Vein endothelial cell (primary cell): ENCODE results near the gene CD59. TPM values are rescaled to one million over a fixed set of nuclear protein-coding genes. Genes with fewer than 3 reads are reported as not detected.

ENCODE experiments used
- total RNA-seq: library from RNA; depleted of rRNA; stranded (reverse); fragments of >200 nt; gene quantifications from 2 replicates; pipeline ENCODE4 v1.2.3, GENCODE V29; 2012

The CD59 gene, protein sequence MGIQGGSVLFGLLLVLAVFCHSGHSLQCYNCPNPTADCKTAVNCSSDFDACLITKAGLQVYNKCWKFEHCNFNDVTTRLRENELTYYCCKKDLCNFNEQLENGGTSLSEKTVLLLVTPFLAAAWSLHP
- 897 and 1,208 TPM in 2 replicates for total RNA-seq

DNA sequence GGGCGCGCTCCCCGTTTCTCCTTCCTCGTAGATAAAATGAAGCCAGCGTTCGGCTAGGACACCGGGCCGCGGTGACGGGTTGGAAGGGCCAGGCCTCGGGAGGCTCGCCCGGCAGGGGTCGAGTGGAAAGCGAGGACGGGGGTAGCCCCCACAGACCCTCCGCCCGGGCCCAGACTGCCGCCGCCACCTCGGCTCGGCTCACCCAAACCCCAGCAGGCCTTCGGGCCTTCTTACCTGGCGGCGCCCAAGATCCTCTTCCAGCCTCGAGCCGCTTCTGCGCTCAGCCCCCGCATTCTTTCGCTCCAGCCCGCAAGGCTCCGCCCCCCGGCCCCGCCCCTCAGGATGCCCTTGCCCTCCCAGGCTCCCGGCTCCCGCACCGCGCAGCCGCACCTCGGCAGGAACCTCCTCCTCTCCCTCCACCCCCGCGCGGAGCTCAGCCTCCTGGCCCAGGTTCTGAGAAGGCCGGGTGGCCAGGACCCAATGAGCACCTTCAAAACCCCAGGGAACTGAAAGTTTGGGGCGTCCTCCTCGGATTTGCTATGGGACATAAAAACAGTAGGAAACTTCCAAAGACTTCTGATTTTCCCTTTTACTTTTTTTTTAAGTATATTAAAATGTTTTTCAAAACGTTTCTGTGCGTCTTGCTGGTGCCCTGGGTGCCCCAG, at the start of gene CD59:
Gene CD59 (minus strand): TSS at position 276 of the 665 bp plus-strand sequence. CDS start 13,978 bp downstream, outside the sequence.

DNA sequence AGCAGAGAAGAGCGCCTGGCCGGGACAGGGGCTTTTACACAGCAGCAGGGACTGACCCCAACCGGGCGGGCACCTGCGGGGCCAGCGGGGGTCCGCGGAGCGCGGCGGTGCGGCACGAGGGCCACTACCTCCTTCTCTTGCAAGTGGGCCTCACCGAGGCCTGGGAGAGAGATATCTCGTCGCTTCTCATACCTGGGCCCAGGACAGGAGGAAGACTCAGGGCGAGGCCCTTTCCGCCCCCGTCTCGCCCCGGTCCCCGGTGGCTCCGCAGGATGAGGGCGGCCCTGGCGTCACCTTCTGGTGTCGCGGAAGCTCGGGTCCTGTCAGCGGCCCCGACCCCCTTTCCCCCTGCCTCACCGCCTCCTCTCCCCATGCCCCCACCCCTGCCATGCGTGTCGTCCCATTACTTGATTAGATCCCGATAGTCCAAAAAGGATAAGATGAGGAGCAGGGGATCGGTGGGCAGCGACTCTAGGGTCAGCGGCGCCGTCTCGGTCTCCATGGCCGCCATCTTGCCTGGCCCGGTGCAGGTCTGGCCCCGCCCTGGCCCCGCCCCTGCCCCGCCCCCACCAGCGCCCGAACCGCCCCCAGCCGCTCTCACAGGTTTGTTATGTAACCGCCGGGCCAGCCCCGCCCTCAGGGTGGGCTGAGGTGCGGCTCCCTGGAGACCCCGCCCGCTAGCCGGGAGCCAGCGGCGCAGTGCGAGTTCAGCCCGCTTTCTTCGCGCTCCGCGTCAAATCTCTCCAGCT, 37.9 kb upstream of the CD59 start, which contains the start of gene FBXO3:
Gene FBXO3 (minus strand): TSS at position 534 of the 749 bp plus-strand sequence. CDS start 23 bp downstream, at position 511.

DNA sequence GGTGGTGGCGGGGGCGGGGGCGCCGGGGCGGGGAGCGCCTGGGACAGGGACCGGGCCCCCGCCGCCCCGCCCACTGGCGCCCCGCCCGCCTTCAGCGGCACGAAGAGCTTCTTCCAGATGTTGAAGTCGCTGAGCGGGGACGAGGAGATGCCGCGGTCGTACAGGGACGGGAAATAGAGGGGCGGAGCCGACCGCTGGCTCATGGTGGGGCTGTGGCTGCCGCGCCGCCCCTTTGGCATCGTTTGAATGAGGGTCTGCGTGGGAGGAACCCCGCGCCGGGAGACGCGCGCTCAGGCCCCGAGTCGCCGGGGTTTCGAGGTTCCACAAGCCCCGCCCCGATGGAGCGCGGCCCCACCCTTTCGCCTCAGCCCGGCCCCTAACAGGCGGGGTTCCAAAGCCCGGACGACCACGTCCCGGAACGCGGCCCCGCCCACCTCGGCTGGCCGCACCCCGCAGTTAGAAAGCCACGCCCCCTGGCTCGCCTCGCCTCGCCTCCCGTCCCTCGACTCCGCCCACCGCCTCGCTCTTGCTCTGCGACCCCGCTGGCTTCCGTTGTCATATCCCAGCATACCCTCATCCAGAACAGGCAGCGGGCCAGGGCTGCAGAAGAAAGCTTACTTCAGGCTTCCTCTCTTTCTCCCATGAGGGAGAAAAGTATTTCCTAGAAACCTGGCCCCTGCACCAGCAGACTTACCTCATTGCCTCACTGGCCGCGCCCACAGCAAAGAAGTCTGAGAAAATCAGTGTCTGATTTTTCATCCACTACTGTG, 35.5 kb downstream of the CD59 start, which contains the start of gene C11orf91:
Gene C11orf91 (minus strand): TSS at position 325 of the 770 bp plus-strand sequence. CDS start 86 bp downstream, at position 239.

Other genes with a start within 250 kb of the CD59 start
- gene C11orf91, start 35.6 kb downstream of the CD59 start, total RNA-seq = 0.33 TPM in 1 of 2 replicates, not detected in the other
- 24.2 and 31.6 TPM in 2 replicates for gene FBXO3, start 38.1 kb upstream of the CD59 start, total RNA-seq
- gene LMO2, start 155.7 kb upstream of the CD59 start, total RNA-seq = 43.8 and 50.6 TPM in 2 replicates